K562 (cell line): Measurements from ENCODE around the gene TMEM138. TPM values are rescaled to one million over a fixed set of nuclear protein-coding genes. Genes with fewer than 3 reads are reported as not detected.

Source experiments
- ELK3 ChIP-seq: fragments of 450-650 bp; formaldehyde crosslinking; IDR thresholded peaks from 2 replicates; pipeline ENCODE4 v1.4.0; 2020; ENCODE audit warnings: mild to moderate bottlenecking
- FOXA3 ChIP-seq, 2 experiments: fragments of 450-650 bp in 1 of 2; sonication (generic) in 1 of 2; formaldehyde crosslinking; IDR thresholded peaks in 1 of 2; conservative IDR thresholded peaks in 1 of 2; 2 replicates each; pipeline versions ENCODE4 v1.4.0 to v1.8.0; 2020 to 2022; ENCODE audit warnings: mild to moderate bottlenecking in 2 of 2, missing genetic modification reagents in 1 of 2
- HDAC1 ChIP-seq, 2 experiments: fragments of 450-650 bp; IDR thresholded peaks; 2 replicates each; pipeline ENCODE4 v1.6.1; 2016 to 2017; ENCODE audit warnings: inconsistent platforms in 1 of 2, mild to moderate bottlenecking in 1 of 2, moderate library complexity in 1 of 2
- NR2C2 ChIP-seq, 2 experiments: fragments of 200-800 bp in 1 of 2; sonication (Bioruptor generic) in 1 of 2; sonication (generic) in 1 of 2; formaldehyde crosslinking in 1 of 2; IDR thresholded peaks; 2 replicates each; pipeline versions ENCODE4 v1.6.1 to v1.8.0; 2016 to 2022; ENCODE audit warnings: mild to moderate bottlenecking in 1 of 2, missing compliant biosample characterization in 1 of 2, missing genetic modification characterization in 1 of 2, missing genetic modification reagents in 1 of 2
- SAP30 ChIP-seq: fragments of 200-600 bp; sonication (generic); IDR thresholded peaks from 2 replicates; pipeline ENCODE4 v1.6.1; 2012; ENCODE audit warnings: borderline replicate concordance, low read depth, mild to moderate bottlenecking, moderate library complexity, low read length, control low read depth, inconsistent platforms; ENCODE audit not compliant: insufficient read depth, poor library complexity, severe bottlenecking
- SFPQ ChIP-seq: fragments of 200-400 bp; formaldehyde crosslinking; IDR thresholded peaks from 2 replicates; pipeline ENCODE4 v1.6.1; 2017; ENCODE audit warnings: mild to moderate bottlenecking, low read depth, low read length, moderate library complexity
- SIN3B ChIP-seq: fragments of 450-650 bp; IDR thresholded peaks from 2 replicates; pipeline ENCODE4 v1.6.1; 2017; ENCODE audit warnings: low read depth, mild to moderate bottlenecking, moderate library complexity
- UBTF ChIP-seq, 2 experiments: IDR thresholded peaks; 2 replicates each; pipeline ENCODE4 v1.6.1; 2012; ENCODE audit warnings: improper control_type of control experiment in 2 of 2, low read depth in 2 of 2, low read length in 2 of 2, borderline replicate concordance in 1 of 2
- XRCC5 ChIP-seq: fragments of 200-400 bp; formaldehyde crosslinking; IDR thresholded peaks from 2 replicates; pipeline ENCODE4 v1.6.1; 2017; ENCODE audit warnings: low read depth, mild to moderate bottlenecking, low read length
- YY1 ChIP-seq, 3 experiments: IDR thresholded peaks; 2 replicates each; pipeline ENCODE4 v1.6.1; 2011; ENCODE audit warnings: low read length in 2 of 3, mild to moderate bottlenecking in 2 of 3, moderate library complexity in 2 of 3, borderline replicate concordance in 1 of 3, control low read depth in 1 of 3, low read depth in 1 of 3; ENCODE audit not compliant: insufficient read depth in 3 of 3, insufficient replicate concordance in 2 of 3, control insufficient read depth in 1 of 3, insufficient read length in 1 of 3; ENCODE audit errors: extremely low read depth in 1 of 3
- ZNF232 ChIP-seq: sonication (generic); formaldehyde crosslinking; IDR thresholded peaks from 2 replicates; pipeline ENCODE4 v1.8.0; 2022; ENCODE audit warnings: mild to moderate bottlenecking, missing genetic modification reagents
- polyA plus RNA-seq, 8 experiments: library from polyadenylated mRNA; depleted of rRNA in 4 of 8; stranded (reverse) in 5 of 8; unstranded in 3 of 8; fragments of >200 nt; fragmentation: Nextera tagmentation in 2 of 8; fragmentation: Illumina TruSeq in 1 of 8; extraction: Ambion mirVana in 2 of 8; extraction: Trizol in 1 of 8; gene quantifications; 2 replicates each; pipeline versions ENCODE4 v1.2.1 to v1.2.3, GENCODE V29; 2011 to 2014; ENCODE audit warnings: inconsistent platforms in 1 of 8, missing spikeins in 1 of 8
- total RNA-seq, 7 experiments: library from RNA; depleted of rRNA in 6 of 7; stranded (reverse); fragments of >200 nt in 6 of 7; fragmentation: Illumina TruSeq in 2 of 7; extraction: Trizol in 2 of 7; gene quantifications; 2 replicates each; pipeline versions ENCODE4 v1.2.1 to v1.2.3, GENCODE V29; 2011 to 2021; ENCODE audit warnings: low replicate concordance in 1 of 7
- TF ChIP-seq, protein P1 (sequence below): sonication (generic); formaldehyde crosslinking; IDR thresholded peaks from 2 replicates; pipeline ENCODE4 v1.8.1; 2023; ENCODE audit warnings: mild to moderate bottlenecking, missing genetic modification reagents
- TF ChIP-seq, protein P2 (sequence below): fragments of 250-450 bp; sonication (Bioruptor Pico); IDR thresholded peaks from 2 replicates; pipeline ENCODE4 v1.8.0; 2021; ENCODE audit warnings: moderate library complexity, mild to moderate bottlenecking, inconsistent platforms

TMEM138 gene
- total and polyA plus RNA-seq, 9 of the 15 experiments (the other 6 are each of a cell fraction or from before 2014, with no cell fraction given): 23.2 to 168 (median 63.1) TPM

DNA sequence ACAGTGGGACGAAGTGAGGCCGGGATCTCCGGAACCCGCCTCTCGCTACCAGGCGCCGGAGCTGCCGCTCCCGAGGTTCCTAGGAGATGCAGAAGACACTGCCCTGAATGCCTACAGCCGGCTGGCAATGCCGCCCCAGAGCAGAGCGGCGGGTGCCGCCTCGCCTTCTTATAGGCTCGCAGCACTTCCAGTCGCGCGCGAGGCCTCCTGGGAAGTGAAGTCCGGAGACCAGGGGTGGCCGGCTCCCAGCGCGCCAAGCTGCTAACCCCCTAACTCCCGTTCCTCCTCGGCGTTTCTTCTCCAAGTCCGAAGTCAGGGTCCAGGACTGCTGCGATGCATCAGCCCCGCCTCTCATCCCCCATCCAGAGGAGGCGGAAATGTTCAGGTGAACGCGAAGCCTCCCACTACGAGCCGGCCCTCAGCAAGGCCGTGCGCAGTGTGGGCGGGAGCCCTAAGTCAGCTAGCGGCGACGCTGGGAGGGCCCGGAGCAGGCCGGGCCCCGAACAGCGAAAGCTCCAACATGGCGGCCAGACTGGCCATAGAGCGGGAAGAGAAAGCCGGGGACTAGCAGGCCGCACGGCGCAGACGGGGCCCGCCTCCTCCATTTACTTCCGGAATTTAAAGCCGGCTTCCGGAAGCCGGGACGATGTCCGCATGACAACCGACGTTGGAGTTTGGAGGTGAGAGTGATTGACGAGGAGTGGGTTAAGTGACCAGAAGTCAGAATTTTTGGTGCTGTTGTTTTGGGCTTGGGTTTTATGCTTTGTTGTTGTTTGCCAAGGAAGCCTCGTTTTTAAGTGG lies at the start of gene TMEM138, which contains the start of gene CYB561A3 (continued):
- TF ChIP-seq YY1 (IDR thresholded peaks at IDR 0.05; ENCODE audit: borderline replicate concordance in 1 of 3, control insufficient read depth in 1 of 3, extremely low read depth in 1 of 3, insufficient read depth in 3 of 3, insufficient read length in 1 of 3, insufficient replicate concordance in 2 of 3, low read depth in 1 of 3, low read length in 2 of 3) (peak; percentile 87 to 97 (median 97)), HDAC1 (IDR thresholded peaks at IDR 0.05) (peak in 1 of 2 experiments; percentile 91; a peak in 2 of 4 replicates), SFPQ (no peak), ZNF232 (peak; percentile 49; the same call in 1 of the 2 replicates), XRCC5 (no peak), NR2C2 (CRISPR knock-in tag; IDR thresholded peaks at IDR 0.05) (peak; percentile 88), NR2C2 (tag; IDR thresholded peaks at IDR 0.05) (peak; percentile 98), UBTF (IDR thresholded peaks at IDR 0.05; ENCODE audit: borderline replicate concordance in 1 of 2, low read depth in 2 of 2, low read length in 2 of 2) (peak; percentile 92 to 95; a peak in 3 of 4 replicates), FOXA3 (CRISPR knock-in tag; conservative IDR thresholded peaks at IDR 0.05 in 1 of 2, IDR thresholded peaks at IDR 0.05 in 1 of 2) (no peak), SIN3B (peak; percentile 32; the same call in 1 of the 2 replicates), ELK3 (CRISPR knock-in tag) (no peak), SAP30 (peak; percentile 88)
- TF ChIP-seq, protein P1, sequence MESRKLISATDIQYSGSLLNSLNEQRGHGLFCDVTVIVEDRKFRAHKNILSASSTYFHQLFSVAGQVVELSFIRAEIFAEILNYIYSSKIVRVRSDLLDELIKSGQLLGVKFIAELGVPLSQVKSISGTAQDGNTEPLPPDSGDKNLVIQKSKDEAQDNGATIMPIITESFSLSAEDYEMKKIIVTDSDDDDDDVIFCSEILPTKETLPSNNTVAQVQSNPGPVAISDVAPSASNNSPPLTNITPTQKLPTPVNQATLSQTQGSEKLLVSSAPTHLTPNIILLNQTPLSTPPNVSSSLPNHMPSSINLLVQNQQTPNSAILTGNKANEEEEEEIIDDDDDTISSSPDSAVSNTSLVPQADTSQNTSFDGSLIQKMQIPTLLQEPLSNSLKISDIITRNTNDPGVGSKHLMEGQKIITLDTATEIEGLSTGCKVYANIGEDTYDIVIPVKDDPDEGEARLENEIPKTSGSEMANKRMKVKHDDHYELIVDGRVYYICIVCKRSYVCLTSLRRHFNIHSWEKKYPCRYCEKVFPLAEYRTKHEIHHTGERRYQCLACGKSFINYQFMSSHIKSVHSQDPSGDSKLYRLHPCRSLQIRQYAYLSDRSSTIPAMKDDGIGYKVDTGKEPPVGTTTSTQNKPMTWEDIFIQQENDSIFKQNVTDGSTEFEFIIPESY (CRISPR knock-in tag): peak; percentile 60
- TF ChIP-seq, protein P2, sequence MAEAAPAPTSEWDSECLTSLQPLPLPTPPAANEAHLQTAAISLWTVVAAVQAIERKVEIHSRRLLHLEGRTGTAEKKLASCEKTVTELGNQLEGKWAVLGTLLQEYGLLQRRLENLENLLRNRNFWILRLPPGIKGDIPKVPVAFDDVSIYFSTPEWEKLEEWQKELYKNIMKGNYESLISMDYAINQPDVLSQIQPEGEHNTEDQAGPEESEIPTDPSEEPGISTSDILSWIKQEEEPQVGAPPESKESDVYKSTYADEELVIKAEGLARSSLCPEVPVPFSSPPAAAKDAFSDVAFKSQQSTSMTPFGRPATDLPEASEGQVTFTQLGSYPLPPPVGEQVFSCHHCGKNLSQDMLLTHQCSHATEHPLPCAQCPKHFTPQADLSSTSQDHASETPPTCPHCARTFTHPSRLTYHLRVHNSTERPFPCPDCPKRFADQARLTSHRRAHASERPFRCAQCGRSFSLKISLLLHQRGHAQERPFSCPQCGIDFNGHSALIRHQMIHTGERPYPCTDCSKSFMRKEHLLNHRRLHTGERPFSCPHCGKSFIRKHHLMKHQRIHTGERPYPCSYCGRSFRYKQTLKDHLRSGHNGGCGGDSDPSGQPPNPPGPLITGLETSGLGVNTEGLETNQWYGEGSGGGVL (CRISPR knock-in tag): no peak
